Measurements from ENCODE around the gene TTF1. TPM values are rescaled to one million over a fixed set of nuclear protein-coding genes. Genes with fewer than 3 reads are reported as not detected.
A peak's percentile ranks its signal among the peaks of the same experiment; 100 is the strongest.

TTF1 gene
- total and polyA plus RNA-seq, 9 of the 15 experiments (the other 6 are each of a cell fraction or from before 2014, with no cell fraction given), result 9.0 to 18.5 (median 15.8) TPM

GRCh38 chr9:132423503-132423902, 16.9 kb upstream of the TTF1 start:
- in situ Hi-C loops (cut with MboI) (no loop called here), intact Hi-C loops (cut with micrococcal nuclease) (no loop called here)
- FAIRE-seq (no peak), DNase-seq (ENCODE audit: extremely low read depth in 1 of 4, low spot score in 3 of 4) (no peak), ATAC-seq (no peak)
- H4K20me1 ChIP-seq (replicated peaks; ENCODE audit: control insufficient read depth, insufficient read depth, low read length), result peaks cover 11% of the 10 kb centered on the region; the same call in 1 of the 2 replicates
- no peaks in the 10 kb centered on the region for H3K9me3 ChIP-seq (replicated peaks; ENCODE audit: control insufficient read depth, insufficient read depth, low read depth, low read length)
- H3K4me2 ChIP-seq (ENCODE audit: insufficient read depth, low read length), result no peak overlapping the region
- no peak overlapping the region for H3K27ac ChIP-seq (ENCODE audit: extremely low read depth, low read depth, low read length)
- peaks cover 58 to 70% of the 10 kb centered on the region in 2 experiments for H3K27me3 ChIP-seq (ENCODE audit: control insufficient read depth in 2 of 2, insufficient read depth in 2 of 2, low read length in 2 of 2)
- no peak overlapping the region for H3K4me3 ChIP-seq
- no peak overlapping the region for H3K9ac ChIP-seq (ENCODE audit: insufficient read depth in 1 of 2, low read depth in 2 of 2, low read length in 2 of 2)
- no peak overlapping the region for H2AFZ ChIP-seq (ENCODE audit: low read depth, low read length)
- H3K9me1 ChIP-seq (ENCODE audit: control insufficient read depth, insufficient read depth, low read length), result no peaks in the 10 kb centered on the region
- ChIA-PET CTCF (ENCODE audit: low intra/inter-chr PET ratio) (no interaction called here), POLR2A (interaction anchor here (0.6 to 1.0 kb wide), 4 partner anchors 11 to 1101 kb away, joined by 3 to 4 read pairs (median 4); no protein-coding TSS in a partner anchor)
- BruUV-seq (replicated peaks), result no TSS peak
- TF ChIP-seq NFIX (CRISPR knock-in tag; IDR thresholded peaks at IDR 0.05; ENCODE audit: low read depth) (peak; percentile 53; the same call in 1 of the 2 replicates), SUPT5H (IDR thresholded peaks at IDR 0.05) (no peak), ZNF274 (IDR thresholded peaks at IDR 0.05; ENCODE audit: borderline replicate concordance, low read depth, low read length) (no peak), GABPA (tag; conservative IDR thresholded peaks at IDR 0.05; ENCODE audit: low read depth) (no peak), RBM25 (IDR thresholded peaks at IDR 0.05; ENCODE audit: low read depth, low read length, severe bottlenecking) (peak; percentile 10), ESRRA (IDR thresholded peaks at IDR 0.05; ENCODE audit: borderline replicate concordance, low read depth) (peak; percentile 73; the same call in 1 of the 2 replicates), NFIC (IDR thresholded peaks at IDR 0.05) (peak; percentile 91)
- H3K79me2 ChIP-seq (ENCODE audit: control insufficient read depth, insufficient read depth, low read length), result no peaks in the 10 kb centered on the region
- no peaks in the 10 kb centered on the region for H3K36me3 ChIP-seq (ENCODE audit: control insufficient read depth, insufficient read depth, low read length)
- WGBS (ENCODE audit: insufficient coverage, low coverage, missing lambda C conversion rate), result 0% methylated on average over 5 of the region's 5 CpGs
- H3K4me1 ChIP-seq (replicated peaks in 1 of 2; ENCODE audit: control insufficient read depth in 2 of 2, insufficient read depth in 2 of 2, low read length in 2 of 2), result no peaks in the 10 kb centered on the region

All from K562 (cell line).